MCF 10A (cell line): ENCODE measurements around the gene MAGEF1. TPM values are rescaled to one million over a fixed set of nuclear protein-coding genes. Genes with fewer than 3 reads are reported as not detected.

ENCODE experiments used
- BruUV-seq: library from RNA; stranded (reverse); fragments of 400-500 nt; replicated peaks from 2 replicates; lab custom pipeline; 2021; lab: Mats Ljungman, UMichigan
- CTCF ChIA-PET: fragments of 300-600 bp; sonication (Branson Sonifier 250); formaldehyde crosslinking; extraction: SDS; loops from one replicate; lab custom pipeline; 2021; ENCODE audit warnings: antibody characterized with exemption, inconsistent platforms; lab: Yijun Ruan, JAX
- POLR2A ChIA-PET: fragments of 300-600, 350-650 bp; sonication (Branson Sonifier 250); formaldehyde crosslinking; extraction: SDS; loops from one replicate; lab custom pipeline; 2020; ENCODE audit warnings: antibody characterized with exemption, inconsistent platforms; lab: Yijun Ruan, JAX
- DNase-seq: peaks from one replicate; pipeline ENCODE4 v3.0.0-alpha.2; 2018; ENCODE audit not compliant: unreplicated experiment
- H3K27ac Mint-ChIP-seq: one replicate; pipeline ENCODE4 v1.8.0; 2022; ENCODE audit warnings: mild to moderate bottlenecking, low read depth, mixed read lengths; ENCODE audit not compliant: unreplicated experiment
- H3K27me3 Mint-ChIP-seq: one replicate; pipeline ENCODE4 v1.8.0; 2022; ENCODE audit warnings: mixed read lengths; ENCODE audit not compliant: insufficient read depth, unreplicated experiment
- H3K36me3 Mint-ChIP-seq: one replicate; pipeline ENCODE4 v1.8.0; 2022; ENCODE audit warnings: mild to moderate bottlenecking, moderate library complexity, mixed read lengths; ENCODE audit not compliant: insufficient read depth, unreplicated experiment
- H3K4me1 Mint-ChIP-seq: one replicate; pipeline ENCODE4 v1.8.0; 2022; ENCODE audit warnings: mixed read lengths; ENCODE audit not compliant: insufficient read depth, unreplicated experiment
- H3K4me3 Mint-ChIP-seq: one replicate; pipeline ENCODE4 v1.8.0; 2022; ENCODE audit warnings: mild to moderate bottlenecking, moderate library complexity, mixed read lengths; ENCODE audit not compliant: unreplicated experiment
- H3K9me3 Mint-ChIP-seq: one replicate; pipeline ENCODE4 v1.8.0; 2022; ENCODE audit warnings: mixed read lengths; ENCODE audit not compliant: unreplicated experiment
- intact Hi-C: fragments of 100-400 bp; cut with micrococcal nuclease; formaldehyde crosslinking; loops from 2 replicates; pipeline ENCODE4 v1.14.1; 2022
- total RNA-seq: library from RNA; stranded (reverse); gene quantifications from 2 replicates; pipeline ENCODE4 v1.2.3, GENCODE V29; 2022
- TF ChIP-seq, protein P1 (sequence below): fragments of 200-600 bp; IDR thresholded peaks from one replicate; pipeline ENCODE4 v1.8.0; 2022; ENCODE audit warnings: antibody characterized with exemption, mild to moderate bottlenecking; ENCODE audit not compliant: unreplicated experiment

Gene MAGEF1
- total RNA-seq, 1 experiment from 2014 or later: 34.5 TPM

DNA sequence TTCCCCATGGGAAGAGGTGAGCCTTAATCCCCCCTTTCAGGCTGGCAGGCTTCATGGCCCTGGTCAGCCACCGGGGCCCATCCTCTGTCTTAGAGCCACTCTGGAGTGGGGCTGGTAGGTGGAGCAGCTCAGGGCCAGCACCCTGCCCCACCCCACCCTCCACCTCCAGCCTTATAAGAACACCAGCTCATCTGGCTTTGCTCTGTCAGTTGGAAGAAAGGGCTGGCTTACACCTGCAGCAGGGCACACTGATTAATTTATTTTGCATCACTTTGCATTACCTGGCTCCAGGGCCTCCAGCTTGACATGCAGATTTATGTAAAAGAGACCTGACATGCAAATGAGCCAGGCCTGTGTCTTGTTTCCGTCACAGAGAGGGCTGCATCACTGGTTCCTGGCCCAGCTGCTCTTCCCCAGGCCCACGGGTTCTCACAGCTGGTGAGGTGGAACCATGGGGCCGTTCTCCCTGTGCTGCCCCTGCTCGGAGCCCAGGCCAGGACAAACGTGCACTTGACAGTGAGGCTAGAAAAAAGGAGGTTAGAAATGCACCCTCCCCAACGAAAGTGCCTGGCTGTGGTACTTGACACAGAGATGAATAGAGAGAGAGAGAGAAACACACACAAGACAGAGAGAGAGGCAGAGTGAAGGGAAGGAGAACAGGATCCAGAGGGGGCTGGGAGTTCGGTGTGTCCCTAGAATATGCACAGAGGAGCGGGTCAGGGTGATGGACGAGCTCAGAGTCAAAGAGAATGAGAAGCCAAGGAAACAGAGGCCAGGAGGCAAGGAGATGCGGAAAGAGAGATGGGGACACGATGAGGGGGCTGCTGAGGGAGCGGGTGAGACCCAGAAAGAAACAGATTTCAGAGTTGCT is 44.5 kb upstream of the MAGEF1 start:
- H3K36me3 Mint-ChIP-seq: no peaks in the 10 kb centered on the region

DNA sequence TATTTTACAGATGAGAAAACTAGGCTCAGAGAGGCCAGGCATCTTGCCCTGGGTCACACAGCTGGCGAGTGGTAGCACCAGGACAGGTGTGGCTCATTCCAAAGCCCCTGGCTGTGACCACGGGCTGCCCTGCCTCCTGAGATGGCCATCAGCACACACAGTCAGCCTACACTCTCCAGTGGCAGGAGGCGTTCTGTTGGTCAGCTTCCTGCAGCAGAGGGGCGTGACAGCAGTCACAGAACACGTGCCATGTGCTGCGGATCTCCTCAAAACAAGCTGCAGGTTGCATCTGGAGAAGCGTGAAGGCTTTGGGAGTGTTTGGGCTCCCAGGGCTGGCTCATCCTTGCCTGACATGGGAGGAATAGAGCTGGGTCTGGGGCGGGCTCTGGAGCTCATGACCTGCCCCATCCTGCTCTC is 43.5 kb upstream of the MAGEF1 start:
- no peak overlapping the region for H3K27ac Mint-ChIP-seq
- DNase-seq: no peak
- TF ChIP-seq, protein P1, sequence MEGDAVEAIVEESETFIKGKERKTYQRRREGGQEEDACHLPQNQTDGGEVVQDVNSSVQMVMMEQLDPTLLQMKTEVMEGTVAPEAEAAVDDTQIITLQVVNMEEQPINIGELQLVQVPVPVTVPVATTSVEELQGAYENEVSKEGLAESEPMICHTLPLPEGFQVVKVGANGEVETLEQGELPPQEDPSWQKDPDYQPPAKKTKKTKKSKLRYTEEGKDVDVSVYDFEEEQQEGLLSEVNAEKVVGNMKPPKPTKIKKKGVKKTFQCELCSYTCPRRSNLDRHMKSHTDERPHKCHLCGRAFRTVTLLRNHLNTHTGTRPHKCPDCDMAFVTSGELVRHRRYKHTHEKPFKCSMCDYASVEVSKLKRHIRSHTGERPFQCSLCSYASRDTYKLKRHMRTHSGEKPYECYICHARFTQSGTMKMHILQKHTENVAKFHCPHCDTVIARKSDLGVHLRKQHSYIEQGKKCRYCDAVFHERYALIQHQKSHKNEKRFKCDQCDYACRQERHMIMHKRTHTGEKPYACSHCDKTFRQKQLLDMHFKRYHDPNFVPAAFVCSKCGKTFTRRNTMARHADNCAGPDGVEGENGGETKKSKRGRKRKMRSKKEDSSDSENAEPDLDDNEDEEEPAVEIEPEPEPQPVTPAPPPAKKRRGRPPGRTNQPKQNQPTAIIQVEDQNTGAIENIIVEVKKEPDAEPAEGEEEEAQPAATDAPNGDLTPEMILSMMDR: no peak
- no peaks in the 10 kb centered on the region for H3K9me3 Mint-ChIP-seq
- H3K36me3 Mint-ChIP-seq: no peaks in the 10 kb centered on the region
- no peaks in the 10 kb centered on the region for H3K27me3 Mint-ChIP-seq
- CTCF ChIA-PET: interaction anchor here (0.5 to 1.7 kb wide), 5 partner anchors 28 to 194 kb away, joined by 3 to 10 read pairs (median 4); partner anchors contain the start of gene EPHB3
- no TSS peak for BruUV-seq
- peaks cover 11% of the 10 kb centered on the region for H3K4me1 Mint-ChIP-seq
- H3K4me3 Mint-ChIP-seq: no peak overlapping the region
- POLR2A ChIA-PET: interaction anchor here (0.9 to 2.5 kb wide), 3 partner anchors 10 to 193 kb away, joined by 3 to 16 read pairs (median 5); no protein-coding TSS in a partner anchor
- intact Hi-C loops: no loop called here

More for the DNA sequence above, 44.5 kb upstream of the MAGEF1 start:
- ChIA-PET POLR2A (interaction anchor here (0.7 to 2.5 kb wide), 5 partner anchors 9 to 194 kb away, joined by 3 to 16 read pairs (median 5); partner anchors contain the start of gene MAGEF1), CTCF (interaction anchor here (0.9 to 2.4 kb wide), 7 partner anchors 8 to 195 kb away, joined by 3 to 10 read pairs (median 6); partner anchors contain the start of gene EPHB3)
- TF ChIP-seq, protein P1: no peak
- no peak overlapping the region for H3K27ac Mint-ChIP-seq
- no TSS peak for BruUV-seq
- H3K4me3 Mint-ChIP-seq: no peak overlapping the region
- peaks cover 17% of the 10 kb centered on the region for H3K4me1 Mint-ChIP-seq
- intact Hi-C loops: no loop called here
- H3K27me3 Mint-ChIP-seq: no peaks in the 10 kb centered on the region
- no peaks in the 10 kb centered on the region for H3K9me3 Mint-ChIP-seq
- no peak for DNase-seq

DNA sequence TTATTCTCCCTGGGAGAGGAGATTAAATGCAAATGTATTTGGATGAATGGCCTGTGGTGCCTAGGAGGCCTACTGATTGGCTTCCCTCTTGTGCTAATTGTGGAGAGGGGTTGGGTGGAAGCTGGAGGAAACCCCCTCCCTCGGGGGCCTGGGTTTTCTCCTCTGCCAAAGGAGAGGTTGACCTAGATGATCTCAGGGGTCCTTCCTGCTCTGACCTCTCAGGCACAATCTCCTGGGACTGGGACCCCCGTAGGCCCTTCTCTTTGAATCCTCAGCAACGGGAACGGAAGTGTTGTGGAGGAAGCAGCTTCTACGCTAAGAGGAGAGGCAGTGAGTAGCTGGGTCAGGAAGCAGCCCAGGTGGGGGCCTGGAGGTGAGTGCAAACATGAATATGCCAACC is 40.5 kb upstream of the MAGEF1 start:
- DNase-seq: no peak
- Mint-ChIP-seq H3K9me3 (no peaks in the 10 kb centered on the region), H3K4me3 (no peak overlapping the region), H3K4me1 (peaks cover 18% of the 10 kb centered on the region), H3K36me3 (no peaks in the 10 kb centered on the region), H3K27me3 (no peaks in the 10 kb centered on the region), H3K27ac (no peak overlapping the region)
- no TSS peak for BruUV-seq
- POLR2A ChIA-PET: no interaction called here
- TF ChIP-seq, protein P1: no peak
- intact Hi-C loops: no loop called here
- CTCF ChIA-PET: interaction anchor here (0.7 to 3.1 kb wide), 5 partner anchors 26 to 458 kb away, joined by 3 to 24 read pairs (median 5); partner anchors contain the start of gene EPHB3
